Esophagus muscularis mucosa (tissue), 4 donors: ENCODE results near the gene PIGC. TPM values are rescaled to one million over a fixed set of nuclear protein-coding genes. Genes with fewer than 3 reads are reported as not detected.

Experiments used
- DNase-seq: peaks from one replicate; pipeline ENCODE4 v3.0.0-alpha.2; 2017; ENCODE audit errors: extremely low spot score
- H3K27ac ChIP-seq, 4 donors: fragments of 200-600 bp; sonication (generic); replicated peaks in 1 of 4; 1 replicate in 3 of 4; 2 replicates in 1 of 4; pipeline ENCODE4 v1.5.1; 2016 to 2019; ENCODE audit warnings: mild to moderate bottlenecking in 1 of 4
- H3K27me3 ChIP-seq, 4 donors: fragments of 200-600 bp; sonication (generic); one replicate each; pipeline versions ENCODE4 v1.5.1 to v1.6.0; 2016 to 2019
- H3K36me3 ChIP-seq, 4 donors: fragments of 200-600 bp; sonication (generic); one replicate each; pipeline ENCODE4 v1.5.1; 2016 to 2019
- H3K4me1 ChIP-seq, 4 donors: fragments of 200-600 bp; sonication (generic); one replicate each; pipeline ENCODE4 v1.5.1; 2016 to 2019
- H3K4me3 ChIP-seq, 4 donors: fragments of 200-600 bp; sonication (generic); 1 replicate in 2 of 4; 2 replicates in 2 of 4; pipeline ENCODE4 v1.5.1; 2016 to 2019; ENCODE audit warnings: mild to moderate bottlenecking in 4 of 4, moderate library complexity in 1 of 4
- H3K9me3 ChIP-seq, 4 donors: fragments of 200-600 bp; sonication (generic); 1 replicate in 3 of 4; 2 replicates in 1 of 4; pipeline ENCODE4 v1.5.1; 2016 to 2019
- CTCF ChIP-seq, 3 experiments: fragments of 200-600 bp in 2 of 3; fragments of 450-650 bp in 1 of 3; sonication (generic) in 2 of 3; IDR thresholded peaks; one replicate each; pipeline ENCODE4 v1.5.1; 2017 to 2019; ENCODE audit warnings: antibody characterized with exemption in 3 of 3, mild to moderate bottlenecking in 2 of 3, moderate library complexity in 1 of 3
- EP300 ChIP-seq: sonication (generic); formaldehyde crosslinking; IDR thresholded peaks from one replicate; pipeline ENCODE4 v1.6.1; 2017; ENCODE audit warnings: antibody characterized with exemption
- POLR2A ChIP-seq: fragments of 450-650 bp; IDR thresholded peaks from one replicate; pipeline ENCODE4 v1.6.1; 2017; ENCODE audit warnings: antibody characterized with exemption, moderate library complexity, mild to moderate bottlenecking, low read depth
- POLR2AphosphoS5 ChIP-seq, 2 donors: sonication (generic); formaldehyde crosslinking; IDR thresholded peaks; one replicate each; pipeline ENCODE4 v1.6.1; 2017; ENCODE audit warnings: antibody characterized with exemption in 2 of 2
- WGBS: methylation state at CpG from one replicate; pipeline ENCODE4 v1.1.5; 2018; 5-methylcytosine and 5-hydroxymethylcytosine counted together
- intact Hi-C: fragments of 100-400 bp; cut with DNase I; formaldehyde crosslinking; loops from one replicate; pipeline ENCODE4 v1.15.1; 2023
- total RNA-seq, 4 donors: library from RNA; depleted of rRNA; stranded (reverse); fragments of >200 nt; gene quantifications; one replicate each; pipeline versions ENCODE4 v1.1.0 to v1.2.1, GENCODE V29; 2016

Gene PIGC
- total RNA-seq, 4 donors from 2014 or later = 18.9 to 25.7 (median 20.9) TPM

- H3K27me3 ChIP-seq = no peaks in the 10 kb centered on the region
- H3K36me3 ChIP-seq = no peaks in the 10 kb centered on the region
- 89% methylated on average over 1 of the region's 1 CpG for WGBS
- H3K9me3 ChIP-seq = no peaks in the 10 kb centered on the region
- intact Hi-C loops = no loop called here
- H3K4me1 ChIP-seq = no peaks in the 10 kb centered on the region
- no peak for DNase-seq
- no peak overlapping the region for H3K4me3 ChIP-seq
- TF ChIP-seq EP300 = no peak
- no peak for TF ChIP-seq CTCF (IDR thresholded peaks at IDR 0.05)
- TF ChIP-seq POLR2AphosphoS5 (IDR thresholded peaks at IDR 0.05) = no peak
- no peak for TF ChIP-seq POLR2A
- no peak overlapping the region for H3K27ac ChIP-seq
Observed at GRCh38 chr1:172417557-172417956, 26.3 kb downstream of the PIGC start.

GRCh38 chr1:172416496-172417035 lies 27.3 kb downstream of the PIGC start:
- H3K9me3 ChIP-seq = no peaks in the 10 kb centered on the region
- H3K27ac ChIP-seq = no peak overlapping the region
- H3K4me1 ChIP-seq = no peaks in the 10 kb centered on the region
- H3K4me3 ChIP-seq = no peak overlapping the region
- no peaks in the 10 kb centered on the region for H3K27me3 ChIP-seq
- intact Hi-C loops = no loop called here
- H3K36me3 ChIP-seq = no peaks in the 10 kb centered on the region
- DNase-seq = no peak
- TF ChIP-seq CTCF (IDR thresholded peaks at IDR 0.05) (no peak), POLR2AphosphoS5 (IDR thresholded peaks at IDR 0.05) (no peak), POLR2A (no peak), EP300 (no peak)
- 75% methylated on average over 4 of the region's 4 CpGs for WGBS

GRCh38 chr1:172414331-172414730 lies 29.5 kb downstream of the PIGC start:
- Histone ChIP-seq H3K27ac (no peak overlapping the region), H3K9me3 (no peaks in the 10 kb centered on the region), H3K36me3 (no peaks in the 10 kb centered on the region), H3K4me3 (no peak overlapping the region), H3K4me1 (no peaks in the 10 kb centered on the region), H3K27me3 (no peaks in the 10 kb centered on the region)
- DNase-seq = no peak
- TF ChIP-seq EP300 (no peak), CTCF (IDR thresholded peaks at IDR 0.05) (no peak), POLR2AphosphoS5 (IDR thresholded peaks at IDR 0.05) (no peak), POLR2A (no peak)
- intact Hi-C loops = no loop called here

- Histone ChIP-seq H3K4me3 (no peak overlapping the region), H3K27ac (no peak overlapping the region), H3K9me3 (no peaks in the 10 kb centered on the region), H3K27me3 (no peaks in the 10 kb centered on the region), H3K36me3 (no peaks in the 10 kb centered on the region), H3K4me1 (no peaks in the 10 kb centered on the region)
- intact Hi-C loops = no loop called here
- DNase-seq = no peak
- 86% methylated on average over 2 of the region's 2 CpGs for WGBS
- TF ChIP-seq POLR2A = no peak
- no peak for TF ChIP-seq POLR2AphosphoS5 (IDR thresholded peaks at IDR 0.05)
- TF ChIP-seq EP300 = no peak
- TF ChIP-seq CTCF (IDR thresholded peaks at IDR 0.05) = no peak
Observed at GRCh38 chr1:172411791-172412338, 32.0 kb downstream of the PIGC start.

- Histone ChIP-seq H3K4me1 (no peaks in the 10 kb centered on the region), H3K27me3 (no peaks in the 10 kb centered on the region), H3K27ac (no peak overlapping the region), H3K4me3 (no peak overlapping the region), H3K9me3 (no peaks in the 10 kb centered on the region), H3K36me3 (no peaks in the 10 kb centered on the region)
- TF ChIP-seq POLR2AphosphoS5 (IDR thresholded peaks at IDR 0.05) (no peak), EP300 (no peak), POLR2A (no peak)
- 90% methylated on average over 1 of the region's 1 CpG for WGBS
- intact Hi-C loops = no loop called here
- no peak for DNase-seq
Observed at GRCh38 chr1:172410027-172410426, 33.8 kb downstream of the PIGC start.
